PFSK-1 (cell line): ENCODE measurements around the gene SYTL2.

ENCODE experiments used
- FOXP2 ChIP-seq: optimal IDR thresholded peaks from 2 replicates; pipeline ENCODE3; 2011; ENCODE audit warnings: borderline replicate concordance, control low read depth, inconsistent platforms; ENCODE audit not compliant: insufficient read depth; ENCODE audit errors: extremely low read length, extremely low read depth
- POLR2AphosphoS5 ChIP-seq: IDR thresholded peaks from 2 replicates; pipeline ENCODE4 v1.6.1; 2012; ENCODE audit warnings: low read depth, mild to moderate bottlenecking, control low read depth, low read length, moderate library complexity
- REST ChIP-seq, 2 experiments: IDR thresholded peaks; 2 replicates each; pipeline versions ENCODE4 v1.6.1 to v1.8.0; 2011 to 2012; ENCODE audit warnings: low read depth in 2 of 2, low read length in 2 of 2, control low read depth in 1 of 2, inconsistent platforms in 1 of 2, mild to moderate bottlenecking in 1 of 2, moderate library complexity in 1 of 2; ENCODE audit not compliant: insufficient read depth in 1 of 2
- SIN3A ChIP-seq: IDR thresholded peaks from 2 replicates; pipeline ENCODE4 v1.6.1; 2012; ENCODE audit warnings: mild to moderate bottlenecking, low read length, moderate library complexity, borderline replicate concordance; ENCODE audit not compliant: insufficient read depth
- TAF1 ChIP-seq: IDR thresholded peaks from 2 replicates; pipeline ENCODE4 v1.6.1; 2012; ENCODE audit warnings: low read length, control low read depth, borderline replicate concordance; ENCODE audit not compliant: insufficient read depth

SYTL2 gene

GRCh38 chr11:85799142-85799541, 11.8 kb downstream of the SYTL2 start:
- TF ChIP-seq REST (IDR thresholded peaks at IDR 0.05; ENCODE audit: insufficient read depth in 1 of 2, low read depth in 2 of 2, low read length in 2 of 2) = no peak
- TF ChIP-seq SIN3A = no peak
- TF ChIP-seq POLR2AphosphoS5 = no peak
- no peak for TF ChIP-seq FOXP2

- TF ChIP-seq TAF1 (no peak), SIN3A (no peak), FOXP2 (no peak), REST (IDR thresholded peaks at IDR 0.05; ENCODE audit: insufficient read depth in 1 of 2, low read depth in 2 of 2, low read length in 2 of 2) (no peak), POLR2AphosphoS5 (no peak)
These were observed 12.6 kb downstream of the SYTL2 start for GRCh38 chr11:85798361-85798760.

GRCh38 chr11:85795712-85796487, 15.0 kb downstream of the SYTL2 start:
- no peak for TF ChIP-seq POLR2AphosphoS5
- no peak for TF ChIP-seq FOXP2
- TF ChIP-seq SIN3A = no peak
- TF ChIP-seq TAF1 = no peak
- no peak for TF ChIP-seq REST (IDR thresholded peaks at IDR 0.05; ENCODE audit: insufficient read depth in 1 of 2, low read depth in 2 of 2, low read length in 2 of 2)

- TF ChIP-seq POLR2AphosphoS5 (no peak), TAF1 (no peak)
These were observed 19.4 kb downstream of the SYTL2 start for GRCh38 chr11:85791409-85791990.

GRCh38 chr11:85787809-85788760, 22.9 kb downstream of the SYTL2 start:
- TF ChIP-seq SIN3A = no peak
- no peak for TF ChIP-seq TAF1
- no peak for TF ChIP-seq REST (IDR thresholded peaks at IDR 0.05; ENCODE audit: insufficient read depth in 1 of 2, low read depth in 2 of 2, low read length in 2 of 2)
